ENCODE measurements around the gene RTN1.

Gene RTN1, protein sequence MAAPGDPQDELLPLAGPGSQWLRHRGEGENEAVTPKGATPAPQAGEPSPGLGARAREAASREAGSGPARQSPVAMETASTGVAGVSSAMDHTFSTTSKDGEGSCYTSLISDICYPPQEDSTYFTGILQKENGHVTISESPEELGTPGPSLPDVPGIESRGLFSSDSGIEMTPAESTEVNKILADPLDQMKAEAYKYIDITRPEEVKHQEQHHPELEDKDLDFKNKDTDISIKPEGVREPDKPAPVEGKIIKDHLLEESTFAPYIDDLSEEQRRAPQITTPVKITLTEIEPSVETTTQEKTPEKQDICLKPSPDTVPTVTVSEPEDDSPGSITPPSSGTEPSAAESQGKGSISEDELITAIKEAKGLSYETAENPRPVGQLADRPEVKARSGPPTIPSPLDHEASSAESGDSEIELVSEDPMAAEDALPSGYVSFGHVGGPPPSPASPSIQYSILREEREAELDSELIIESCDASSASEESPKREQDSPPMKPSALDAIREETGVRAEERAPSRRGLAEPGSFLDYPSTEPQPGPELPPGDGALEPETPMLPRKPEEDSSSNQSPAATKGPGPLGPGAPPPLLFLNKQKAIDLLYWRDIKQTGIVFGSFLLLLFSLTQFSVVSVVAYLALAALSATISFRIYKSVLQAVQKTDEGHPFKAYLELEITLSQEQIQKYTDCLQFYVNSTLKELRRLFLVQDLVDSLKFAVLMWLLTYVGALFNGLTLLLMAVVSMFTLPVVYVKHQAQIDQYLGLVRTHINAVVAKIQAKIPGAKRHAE

DNA sequence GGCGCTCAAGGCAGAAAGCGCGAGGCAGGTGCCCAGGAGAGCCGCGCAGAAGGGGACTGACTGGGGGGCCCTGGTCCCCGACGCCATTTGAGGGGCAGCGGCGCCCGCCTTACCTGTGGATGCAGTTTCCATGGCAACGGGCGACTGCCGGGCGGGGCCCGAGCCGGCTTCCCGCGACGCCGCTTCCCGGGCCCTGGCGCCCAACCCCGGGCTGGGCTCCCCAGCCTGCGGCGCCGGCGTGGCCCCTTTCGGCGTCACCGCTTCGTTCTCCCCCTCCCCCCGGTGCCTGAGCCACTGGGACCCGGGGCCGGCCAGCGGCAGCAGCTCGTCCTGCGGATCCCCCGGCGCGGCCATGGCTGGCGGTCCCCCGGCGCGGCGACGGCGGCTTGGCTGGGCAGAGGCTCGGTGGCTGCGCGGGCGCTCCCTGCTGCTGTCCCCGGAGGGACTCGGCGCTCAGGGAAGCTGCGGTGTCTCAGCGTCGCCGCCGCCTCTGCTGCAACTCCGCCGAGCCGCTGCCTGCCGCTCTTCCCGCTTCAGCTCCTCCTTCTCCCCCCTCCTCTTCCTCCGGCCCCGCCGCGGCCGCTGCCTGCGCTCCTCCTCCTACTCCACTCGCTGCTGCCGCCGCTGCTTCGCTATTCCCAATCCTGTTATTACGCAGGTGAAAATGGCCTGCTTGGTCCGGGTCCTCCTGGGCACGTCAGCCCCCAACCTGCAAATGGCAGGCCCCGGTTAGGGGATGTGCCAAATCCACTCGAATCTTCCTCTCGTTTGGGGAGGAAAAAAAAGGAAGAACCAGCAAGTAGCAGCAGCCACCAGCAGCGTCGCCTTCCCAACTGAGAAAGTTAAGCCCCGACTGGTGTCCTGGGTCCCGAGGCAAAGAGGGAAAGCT lies at the start of gene RTN1:
Gene RTN1, minus strand, starts transcription at position 500 of the 889 bp plus-strand sequence. Its CDS starts 146 bp downstream, at position 354.
- DNase-seq, result peak; percentile 38

DNA sequence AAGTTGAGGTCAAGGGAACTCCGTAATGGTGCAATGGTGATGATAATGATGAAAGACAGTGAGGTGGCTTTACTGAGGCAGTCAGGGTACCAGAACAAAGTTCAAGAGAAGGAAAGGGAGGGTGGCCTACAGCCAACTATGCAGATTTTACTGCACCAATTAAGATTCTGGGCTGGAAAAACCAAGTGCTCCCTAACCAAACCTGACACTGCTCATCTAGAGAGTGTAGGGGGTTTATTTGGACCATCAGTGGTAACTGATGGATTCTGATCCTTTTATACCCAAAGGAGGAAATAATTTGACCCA lies 49.8 kb upstream of the RTN1 start:
- no peak for DNase-seq

DNA sequence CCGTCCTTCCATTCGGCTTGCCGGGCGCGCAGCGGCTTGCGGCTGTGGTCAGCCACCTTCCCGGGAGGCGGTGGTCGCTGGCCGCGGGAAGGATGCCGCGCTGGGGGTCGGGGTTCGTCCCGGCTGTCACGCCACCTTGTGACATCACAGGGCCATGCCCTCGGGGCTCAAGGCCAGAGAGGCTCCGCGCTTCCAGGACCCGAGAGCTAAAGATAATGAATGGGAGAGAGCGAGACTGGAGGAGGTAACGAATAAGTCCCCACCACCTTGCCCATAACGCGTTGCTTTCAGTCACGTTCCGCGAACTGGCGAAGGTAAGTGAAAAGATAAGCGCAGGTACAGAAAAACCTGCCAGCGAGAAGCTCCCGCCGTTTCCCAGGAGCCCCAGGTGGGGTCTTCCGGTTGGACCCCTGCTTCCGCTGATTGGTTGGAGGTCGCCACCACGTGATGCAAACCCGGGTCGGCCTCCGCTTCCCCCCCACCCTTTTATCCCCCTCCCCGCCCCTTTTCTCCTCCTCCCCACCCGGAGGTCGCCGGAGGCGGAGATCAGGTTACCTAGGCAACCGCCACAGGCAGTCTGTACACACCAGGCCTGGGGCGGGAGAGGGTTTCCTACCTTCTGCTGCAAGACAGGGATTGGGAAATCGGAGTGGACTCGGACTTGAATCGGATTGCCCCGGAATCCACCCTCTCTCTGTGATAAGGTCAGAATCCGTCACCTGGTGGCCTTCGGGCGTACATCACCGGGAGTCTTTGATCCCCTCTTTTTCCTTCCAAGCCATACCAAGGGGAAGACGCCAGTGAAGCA lies 49.2 kb upstream of the RTN1 start, which contains the start of gene LRRC9:
Gene LRRC9, plus strand, starts transcription at position 575 of the 808 bp plus-strand sequence.
- DNase-seq, result peak; percentile 70

DNA sequence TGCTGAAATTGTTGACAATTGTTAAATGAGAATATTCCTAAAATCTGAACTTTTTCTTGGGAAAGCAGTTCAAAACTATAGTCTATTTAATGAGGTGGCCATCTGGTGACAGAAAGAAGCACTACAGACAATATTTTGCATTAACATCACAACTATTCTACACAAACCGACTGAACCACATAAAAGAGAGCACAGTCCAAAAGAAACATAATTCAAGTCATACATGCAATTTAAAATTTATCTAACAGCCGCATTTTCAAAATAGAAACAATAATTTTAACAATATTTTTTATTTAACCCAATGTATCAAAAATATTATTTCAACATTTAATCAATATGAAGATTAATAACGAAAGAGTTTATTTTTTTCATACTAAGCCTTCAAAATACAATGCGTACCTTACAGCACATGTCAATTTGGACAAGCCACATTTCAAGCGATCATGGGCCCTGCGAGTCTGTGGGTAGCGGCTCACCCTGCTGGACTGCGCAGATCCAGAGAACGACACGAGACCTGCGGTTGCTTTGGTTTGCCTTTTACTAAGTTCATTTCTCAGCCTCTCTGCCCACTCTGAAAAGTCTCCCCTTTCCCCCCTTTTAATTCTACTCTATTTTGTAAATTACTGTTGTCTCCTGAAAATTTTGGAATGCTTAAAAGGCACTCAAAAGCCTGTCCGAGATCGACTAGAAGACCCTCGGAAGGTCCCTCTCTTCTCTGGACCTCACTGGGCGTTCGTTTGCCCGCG lies 48.4 kb upstream of the RTN1 start:
- DNase-seq, result peak; percentile 23

DNA sequence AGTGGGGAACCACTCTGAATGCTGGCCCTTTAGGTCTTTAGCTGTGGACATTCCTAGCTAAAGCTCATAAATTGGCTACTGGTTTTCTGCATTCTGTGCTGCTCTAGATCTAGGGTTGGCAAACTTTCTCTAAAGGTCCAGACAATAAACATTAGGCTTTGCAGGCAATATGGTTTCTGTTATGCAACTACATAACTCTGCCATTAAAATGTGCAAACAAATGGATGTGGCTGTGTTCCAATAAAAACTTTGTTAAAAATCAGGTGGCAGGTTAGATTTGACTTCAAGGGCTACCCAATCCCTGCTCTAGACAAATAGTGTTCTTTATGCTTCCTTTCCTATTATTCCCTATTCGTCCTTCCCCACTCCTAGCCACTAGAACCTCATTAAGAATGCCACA lies 42.6 kb upstream of the RTN1 start:
- no peak for DNase-seq

DNA sequence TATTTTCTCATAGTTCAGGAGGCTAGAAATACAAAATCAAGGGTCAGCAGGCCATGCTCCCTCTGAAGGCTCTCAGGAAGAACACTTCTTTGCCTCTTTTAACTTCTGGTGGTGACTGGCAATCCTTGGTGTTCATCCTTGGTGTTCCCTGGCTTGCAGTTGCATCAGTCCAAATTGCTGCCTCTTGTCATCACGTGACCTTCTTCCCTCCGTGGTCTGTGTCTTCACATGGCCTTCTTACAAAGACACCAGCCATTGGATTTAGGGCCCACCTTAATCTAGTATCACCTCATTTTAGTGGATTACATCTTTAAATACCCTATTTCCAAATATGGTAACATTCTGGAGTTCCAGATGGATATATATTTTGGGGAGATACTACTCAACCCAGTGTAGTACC lies 41.9 kb upstream of the RTN1 start:
- no peak for DNase-seq

DNA sequence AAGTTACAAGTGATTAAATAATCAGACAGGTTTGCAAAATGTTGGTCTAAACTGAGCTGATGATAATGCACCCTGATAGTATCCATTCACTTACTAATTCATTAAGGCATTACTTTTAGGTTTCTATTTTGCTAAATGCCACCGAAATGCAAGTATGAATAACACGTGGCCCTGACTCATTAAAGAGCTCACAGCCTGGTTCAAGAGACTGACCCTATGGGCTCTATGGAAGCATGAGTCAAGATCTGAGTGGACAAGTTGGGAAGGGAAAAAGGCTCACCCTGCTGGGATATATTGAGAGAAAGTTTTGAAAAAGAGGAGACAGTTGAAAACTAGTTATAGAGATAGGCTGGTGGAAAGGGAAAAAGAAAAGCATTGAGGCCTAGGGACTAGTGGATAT lies 34.6 kb upstream of the RTN1 start:
- DNase-seq, result no peak

DNA sequence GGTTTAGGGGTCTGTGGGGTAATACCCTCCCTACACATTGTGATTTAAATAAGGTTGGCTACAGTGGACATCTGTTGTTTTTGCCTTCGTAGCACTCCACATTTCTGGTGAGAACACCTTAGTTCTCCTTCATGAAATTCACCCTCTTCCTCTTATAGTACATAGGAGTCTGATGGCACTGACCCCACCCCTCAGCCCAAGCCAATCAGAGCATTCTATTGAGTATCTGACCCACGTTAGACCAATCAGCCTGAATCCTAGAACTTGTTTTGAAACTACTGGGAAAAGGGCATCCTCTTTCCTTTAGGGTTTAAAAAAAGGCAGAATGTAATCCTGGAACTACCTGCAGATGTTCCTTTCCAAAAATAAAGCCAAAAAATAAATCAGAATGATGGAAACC lies 33.6 kb upstream of the RTN1 start:
- no peak for DNase-seq

DNA sequence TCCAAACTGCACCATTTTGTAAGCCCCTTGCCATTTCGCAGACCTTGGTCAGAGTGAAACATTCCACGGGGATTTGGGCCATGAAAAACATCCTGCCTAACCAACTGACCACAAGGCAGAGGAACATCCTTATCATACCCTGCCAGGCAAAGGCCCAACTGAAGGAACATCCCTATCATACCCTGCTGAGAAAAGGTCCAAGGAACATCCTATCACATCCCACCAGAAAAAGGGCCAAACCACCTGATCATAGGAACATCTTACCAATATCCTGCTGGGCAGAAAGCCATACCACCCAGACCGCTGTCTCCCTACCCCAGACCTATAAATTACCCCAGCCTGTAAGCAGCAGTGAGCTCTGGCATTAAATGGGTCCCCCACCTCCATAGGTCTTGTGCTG lies 30.0 kb upstream of the RTN1 start:
- DNase-seq, result no peak

DNA sequence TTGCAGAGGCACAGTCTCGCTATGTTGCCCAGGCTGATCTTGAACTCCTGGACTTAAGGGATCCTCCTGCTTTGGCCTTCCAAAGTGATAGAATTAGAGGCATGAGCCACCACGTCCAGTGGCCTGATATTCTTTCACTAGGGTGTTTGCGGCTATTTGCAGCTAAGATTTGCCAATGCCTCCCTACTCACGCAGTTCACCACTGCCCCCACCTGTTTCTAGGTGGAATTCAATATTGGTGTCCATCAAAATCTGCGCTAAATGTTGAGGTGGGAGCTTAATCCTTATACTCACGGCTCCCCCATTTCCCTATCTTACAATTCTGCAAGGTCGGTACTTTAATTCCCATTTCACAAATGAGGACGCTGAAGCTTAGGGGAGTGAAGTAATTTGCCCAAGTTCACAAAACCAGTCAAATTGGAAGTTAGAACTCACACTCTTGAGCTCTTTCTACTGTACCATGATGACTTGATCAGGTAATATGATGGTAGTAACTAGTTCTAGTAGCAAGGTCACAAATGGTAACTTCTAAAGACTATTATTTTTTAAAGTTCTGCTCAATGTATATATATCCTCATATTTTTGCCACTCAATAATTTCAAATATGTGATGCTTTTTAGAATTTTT lies 27.3 kb upstream of the RTN1 start:
- DNase-seq, result peak; percentile 10

DNA sequence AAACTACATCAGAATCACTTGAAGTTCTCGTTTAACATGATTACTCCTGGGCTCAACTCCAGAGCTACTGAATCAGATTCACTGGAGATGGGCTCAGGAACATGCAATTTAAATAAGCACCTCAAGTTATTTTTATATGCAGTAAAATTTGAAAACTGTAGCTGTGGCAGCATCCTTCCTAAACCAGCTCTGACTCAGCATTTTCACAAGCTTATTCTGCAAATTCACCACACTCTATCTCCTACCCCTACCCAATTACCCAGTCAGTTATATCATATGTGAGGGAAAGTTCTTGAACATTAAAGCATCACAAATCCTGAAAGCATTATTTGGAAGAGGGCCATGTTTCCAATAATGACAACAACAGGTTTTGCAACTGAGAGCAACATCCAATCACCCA lies 25.1 kb upstream of the RTN1 start:
- DNase-seq, result no peak

DNA sequence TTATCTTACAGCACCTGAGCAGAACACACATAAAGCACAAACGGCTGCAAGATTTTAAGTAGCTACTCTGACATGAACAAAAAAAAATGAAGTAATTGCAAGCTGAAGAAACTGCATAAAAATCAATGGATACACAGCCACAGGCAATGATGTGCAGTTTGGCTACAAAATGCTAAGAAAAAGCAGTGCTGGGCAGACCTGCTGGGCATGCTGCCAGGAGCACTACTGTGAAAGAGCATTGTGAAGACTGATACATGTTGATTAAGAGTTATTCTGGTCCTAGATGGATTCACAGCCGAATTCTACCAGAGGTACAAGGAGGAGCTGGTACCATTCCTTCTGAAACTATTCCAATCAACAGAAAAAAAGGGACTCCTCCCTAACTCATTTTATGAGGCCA lies 20.1 kb upstream of the RTN1 start:
- DNase-seq, result no peak

DNA sequence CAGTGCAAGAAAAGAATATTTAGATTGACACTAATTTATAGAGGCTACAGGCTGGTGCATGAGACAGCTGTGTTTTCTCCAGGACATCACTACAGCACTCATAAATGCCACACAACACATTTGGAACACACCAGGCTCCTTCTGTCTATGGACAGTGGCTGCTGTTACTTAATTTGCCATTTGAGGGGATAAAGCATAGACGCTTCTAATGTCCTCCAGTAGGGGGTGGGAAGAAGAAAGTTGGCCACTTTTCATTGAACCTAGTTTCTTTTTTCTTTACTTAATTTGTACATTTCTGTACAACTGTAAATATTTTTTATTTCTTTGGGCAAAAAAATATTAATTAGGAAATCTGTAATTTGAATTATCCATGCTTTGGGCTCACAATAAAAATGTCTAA lies 12.4 kb upstream of the RTN1 start:
- DNase-seq, result no peak

DNA sequence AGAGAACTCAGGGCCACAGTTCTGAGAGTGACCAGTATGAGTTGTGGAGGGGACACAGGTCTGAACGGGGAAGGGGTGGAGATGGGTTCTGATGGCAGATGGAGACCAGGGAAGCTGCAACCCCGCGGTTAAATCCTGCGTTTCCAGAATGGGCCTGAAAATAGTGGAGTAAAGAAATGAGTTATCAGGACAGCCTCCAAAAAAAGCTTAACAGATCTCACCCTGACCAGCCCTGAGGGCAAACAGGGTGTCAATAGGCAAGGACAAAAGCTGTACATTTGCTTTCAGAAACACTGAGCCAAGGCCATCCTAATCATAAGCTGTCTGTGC lies 555 bp upstream of the RTN1 start:
- no peak for DNase-seq

DNA sequence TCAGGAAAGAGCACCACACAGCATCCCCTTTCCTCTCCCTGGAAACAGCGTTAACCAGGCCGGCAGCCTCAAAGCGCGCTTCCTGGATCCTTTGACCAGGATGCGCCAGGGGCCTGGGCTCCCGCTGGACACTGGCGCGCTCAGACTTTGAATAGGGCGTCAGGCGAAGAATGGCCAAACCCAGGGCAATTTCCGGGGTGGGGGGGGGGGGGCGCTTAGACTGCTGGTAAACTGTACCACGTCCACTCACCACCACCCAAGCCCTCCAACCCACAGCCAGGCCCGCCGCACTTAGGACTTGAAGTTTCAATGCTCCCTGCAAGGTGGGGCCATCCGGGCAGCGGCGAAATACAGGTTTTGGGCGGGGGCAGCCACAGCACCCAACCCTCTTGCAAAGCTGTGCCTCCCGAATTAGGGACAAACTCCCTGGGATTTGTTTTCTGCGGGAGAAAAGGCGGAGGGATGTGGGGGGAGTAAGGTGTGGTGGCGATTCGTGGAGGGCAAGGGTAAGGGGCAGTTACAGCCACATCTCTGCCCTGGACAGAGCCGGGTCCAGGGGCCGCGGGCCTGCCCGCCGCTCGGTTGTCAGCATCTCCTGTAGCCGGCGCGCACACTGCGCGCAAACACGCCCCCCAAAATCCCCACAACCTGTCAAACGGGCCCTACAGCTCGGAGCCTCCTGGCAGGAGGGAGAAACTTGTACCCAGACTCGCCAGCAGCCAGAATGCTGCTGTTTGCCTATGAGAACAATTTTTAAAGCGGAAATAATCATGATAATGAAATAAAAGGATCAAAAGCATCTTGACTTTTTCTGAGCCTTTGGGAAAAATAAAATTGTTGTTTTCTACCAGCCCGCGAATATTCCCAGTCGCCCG lies 958 bp downstream of the RTN1 start:
- no peak for DNase-seq

DNA sequence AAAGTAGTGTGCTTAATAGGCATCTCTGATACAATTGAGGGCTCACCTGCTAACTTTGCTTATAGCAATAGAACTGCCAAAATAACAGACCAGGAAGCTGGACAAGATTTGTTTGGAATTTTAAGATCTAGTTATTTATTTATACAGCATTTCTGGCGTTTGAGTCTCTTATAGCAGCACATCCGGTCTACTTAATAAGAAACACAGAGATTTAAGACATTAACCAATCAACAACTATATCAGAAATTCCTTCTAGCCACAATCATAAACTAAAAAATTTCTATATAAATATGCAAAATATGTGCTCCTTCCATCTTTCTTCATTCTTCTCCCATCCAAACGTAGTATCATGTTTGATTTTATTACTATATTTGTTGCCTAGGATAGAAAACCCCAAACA lies 2.6 kb downstream of the RTN1 start:
- no peak for DNase-seq

DNA sequence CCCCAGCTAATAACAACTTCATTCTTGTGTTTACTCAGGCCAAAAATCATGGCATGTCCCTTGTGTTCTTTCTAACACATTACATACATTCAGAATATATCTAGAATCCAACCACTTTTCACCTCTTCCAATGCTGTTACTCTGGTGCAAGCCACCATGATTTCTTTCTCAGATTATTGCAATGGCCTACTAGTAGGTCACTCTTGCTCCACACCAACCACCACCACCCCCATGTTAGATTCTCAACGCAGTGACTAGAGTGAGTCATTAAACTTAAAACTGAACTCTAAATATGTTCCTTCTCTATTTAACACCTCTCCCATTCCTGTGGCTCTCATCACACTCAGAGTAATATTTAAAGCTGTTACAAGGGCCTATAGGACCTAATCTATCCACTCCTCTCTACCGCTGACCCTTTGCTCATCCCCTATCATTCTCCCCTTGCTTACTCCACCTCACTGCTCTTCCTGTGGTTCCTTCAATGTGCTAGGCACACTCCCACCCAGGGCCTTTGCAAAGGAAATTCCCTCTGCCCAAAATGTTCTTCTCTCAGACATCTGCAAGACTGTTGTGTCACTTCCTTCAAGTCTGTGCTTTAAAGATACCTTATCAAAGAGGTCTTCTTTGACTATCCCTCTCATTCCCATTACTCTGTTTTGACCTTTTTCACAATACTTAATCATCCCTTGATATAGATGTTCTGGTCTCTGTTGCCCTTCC lies 6.6 kb downstream of the RTN1 start:
- DNase-seq, result no peak

DNA sequence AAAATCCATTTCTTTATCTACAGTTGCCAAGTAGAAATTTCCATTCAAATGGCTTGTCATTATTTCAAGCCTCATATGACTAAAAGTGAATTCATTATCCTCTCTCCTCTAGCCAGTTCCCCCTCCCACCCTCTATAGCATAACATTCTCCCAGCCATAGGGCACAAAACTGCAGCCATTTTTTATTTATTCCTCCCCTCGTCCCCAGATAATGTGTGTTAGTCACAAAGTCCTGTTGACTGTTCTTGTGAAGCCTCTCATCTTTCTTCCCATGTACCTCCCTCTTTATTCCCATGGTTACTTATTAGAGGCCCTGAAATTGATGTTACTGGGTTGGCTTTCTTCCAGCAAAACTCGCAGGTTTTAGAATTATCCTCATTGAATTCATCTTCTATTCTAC lies 13.2 kb downstream of the RTN1 start:
- DNase-seq, result no peak

DNA sequence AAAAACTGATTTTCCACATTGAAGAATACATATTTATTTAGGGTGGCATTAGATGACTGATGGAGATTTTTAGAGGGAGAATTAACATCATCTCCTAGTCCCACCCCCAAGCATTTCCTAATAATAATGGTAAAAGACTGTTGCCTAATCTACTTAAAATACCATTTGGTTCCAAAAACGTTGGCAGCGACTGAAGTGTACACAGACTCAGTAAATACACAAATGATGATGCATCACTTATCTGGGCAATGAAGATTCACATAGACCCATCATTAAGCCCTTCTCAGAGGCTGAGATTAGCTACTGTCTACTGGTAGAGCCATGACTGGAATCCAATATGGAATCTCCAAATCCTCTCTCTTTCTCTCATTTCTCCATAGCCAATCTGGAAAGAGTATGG lies 18.2 kb downstream of the RTN1 start:
- no peak for DNase-seq

DNA sequence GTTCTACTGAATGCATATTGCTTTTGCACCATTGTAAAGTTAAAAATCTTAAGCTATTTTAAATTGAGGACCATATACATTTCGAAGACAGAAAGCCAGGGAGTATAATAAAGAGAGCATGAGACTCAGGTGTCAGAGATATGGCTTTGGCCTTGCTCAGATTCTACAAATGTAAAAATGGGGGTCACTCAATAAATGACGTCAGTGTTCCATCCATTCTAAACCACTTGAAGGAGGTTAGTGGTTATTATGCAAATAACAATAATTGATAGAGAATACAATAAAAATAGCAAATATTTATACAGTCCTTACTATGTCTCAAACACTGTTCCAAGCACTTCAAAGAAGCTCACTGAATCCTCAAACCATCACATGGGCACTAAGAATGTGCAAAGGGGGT lies 20.1 kb downstream of the RTN1 start:
- no peak for DNase-seq
